MM.1S (cell line): ENCODE measurements around the gene ODC1.

Experiments used
- DNase-seq: peaks from one replicate; pipeline ENCODE4 v3.0.0-alpha.2; 2015
- H2AFZ ChIP-seq: fragments of 300-600 bp; sonication (generic); 2 replicates; pipeline ENCODE4 v1.6.0; 2016; ENCODE audit warnings: antibody characterized with exemption, low read length
- H3F3A ChIP-seq: fragments of 300-600 bp; sonication (generic); 2 replicates; pipeline ENCODE4 v1.6.1; 2016; ENCODE audit warnings: mild to moderate bottlenecking, antibody characterized with exemption, low read length, moderate library complexity, mixed read lengths; ENCODE audit not compliant: insufficient read depth
- H3K27ac ChIP-seq: fragments of 300-600 bp; sonication (generic); 2 replicates; pipeline ENCODE4 v1.5.1; 2016; ENCODE audit warnings: mild to moderate bottlenecking, low read length
- H3K27me3 ChIP-seq: fragments of 300-600 bp; sonication (generic); replicated peaks from 2 replicates; pipeline ENCODE4 v1.6.0; 2016; ENCODE audit warnings: low read length; ENCODE audit not compliant: insufficient read depth
- H3K36me3 ChIP-seq: fragments of 300-600 bp; sonication (generic); replicated peaks from 2 replicates; pipeline ENCODE4 v1.6.1; 2016; ENCODE audit warnings: mild to moderate bottlenecking, low read length, mixed read lengths; ENCODE audit not compliant: insufficient read depth
- H3K4me1 ChIP-seq: fragments of 300-600 bp; sonication (generic); 2 replicates; pipeline ENCODE4 v1.6.1; 2016; ENCODE audit warnings: low read length, mixed read lengths
- H3K4me2 ChIP-seq: fragments of 300-600 bp; sonication (generic); 2 replicates; pipeline ENCODE4 v1.6.0; 2016; ENCODE audit warnings: low read depth, low read length
- H3K4me3 ChIP-seq: fragments of 300-600 bp; sonication (generic); 2 replicates; pipeline ENCODE4 v1.5.1; 2016; ENCODE audit warnings: low read length, mixed read lengths
- H3K79me2 ChIP-seq: fragments of 300-600 bp; sonication (generic); 2 replicates; pipeline ENCODE4 v1.6.1; 2016; ENCODE audit warnings: mixed run types, low read length, mixed read lengths
- H3K9ac ChIP-seq: fragments of 300-600 bp; sonication (generic); 2 replicates; pipeline ENCODE4 v1.6.1; 2016; ENCODE audit warnings: low read length, mixed read lengths
- H3K9me2 ChIP-seq: fragments of 300-600 bp; sonication (generic); replicated peaks from 2 replicates; pipeline ENCODE4 v1.6.1; 2016; ENCODE audit warnings: mild to moderate bottlenecking, low read length, mixed read lengths; ENCODE audit not compliant: insufficient read depth
- H3K9me3 ChIP-seq: fragments of 300-600 bp; sonication (generic); replicated peaks from 2 replicates; pipeline ENCODE4 v1.6.1; 2016; ENCODE audit warnings: mild to moderate bottlenecking, low read length, mixed read lengths; ENCODE audit not compliant: insufficient read depth
- H4K20me1 ChIP-seq: fragments of 300-600 bp; sonication (generic); 2 replicates; pipeline ENCODE4 v1.6.1; 2016; ENCODE audit warnings: mild to moderate bottlenecking, low read length, moderate library complexity, mixed read lengths; ENCODE audit not compliant: insufficient read depth
- EZH2 ChIP-seq: fragments of 300-600 bp; sonication (generic); optimal IDR thresholded peaks from 2 replicates; pipeline ENCODE3; 2017; ENCODE audit warnings: low read depth, mild to moderate bottlenecking, antibody characterized with exemption, low read length, mixed read lengths
- EZH2phosphoT487 ChIP-seq: fragments of 300-600 bp; sonication (generic); IDR thresholded peaks from 2 replicates; pipeline ENCODE4 v1.6.1; 2018; ENCODE audit warnings: antibody characterized with exemption, low read length
- TF ChIP-seq, protein P1 (sequence below): fragments of 300-600 bp; sonication (generic); IDR thresholded peaks from 2 replicates; pipeline ENCODE4 v1.5.1; 2016; ENCODE audit warnings: antibody characterized with exemption, low read length, mixed read lengths

The ODC1 gene

GRCh38 chr2:10467401-10467800 is 19.3 kb upstream of the ODC1 start:
- Histone ChIP-seq H3K9me2 (no peaks in the 10 kb centered on the region), H3K4me1 (no peaks in the 10 kb centered on the region), H3K27ac (no peak overlapping the region), H3K79me2 (no peaks in the 10 kb centered on the region), H3K4me2 (no peak overlapping the region), H3K36me3 (no peaks in the 10 kb centered on the region), H3K9ac (no peak overlapping the region), H3K27me3 (no peaks in the 10 kb centered on the region), H2AFZ (no peak overlapping the region), H4K20me1 (no peaks in the 10 kb centered on the region), H3K4me3 (no peak overlapping the region), H3K9me3 (no peaks in the 10 kb centered on the region), H3F3A (no peaks in the 10 kb centered on the region)
- DNase-seq, result no peak
- TF ChIP-seq, protein P1, sequence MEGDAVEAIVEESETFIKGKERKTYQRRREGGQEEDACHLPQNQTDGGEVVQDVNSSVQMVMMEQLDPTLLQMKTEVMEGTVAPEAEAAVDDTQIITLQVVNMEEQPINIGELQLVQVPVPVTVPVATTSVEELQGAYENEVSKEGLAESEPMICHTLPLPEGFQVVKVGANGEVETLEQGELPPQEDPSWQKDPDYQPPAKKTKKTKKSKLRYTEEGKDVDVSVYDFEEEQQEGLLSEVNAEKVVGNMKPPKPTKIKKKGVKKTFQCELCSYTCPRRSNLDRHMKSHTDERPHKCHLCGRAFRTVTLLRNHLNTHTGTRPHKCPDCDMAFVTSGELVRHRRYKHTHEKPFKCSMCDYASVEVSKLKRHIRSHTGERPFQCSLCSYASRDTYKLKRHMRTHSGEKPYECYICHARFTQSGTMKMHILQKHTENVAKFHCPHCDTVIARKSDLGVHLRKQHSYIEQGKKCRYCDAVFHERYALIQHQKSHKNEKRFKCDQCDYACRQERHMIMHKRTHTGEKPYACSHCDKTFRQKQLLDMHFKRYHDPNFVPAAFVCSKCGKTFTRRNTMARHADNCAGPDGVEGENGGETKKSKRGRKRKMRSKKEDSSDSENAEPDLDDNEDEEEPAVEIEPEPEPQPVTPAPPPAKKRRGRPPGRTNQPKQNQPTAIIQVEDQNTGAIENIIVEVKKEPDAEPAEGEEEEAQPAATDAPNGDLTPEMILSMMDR, result no peak
- TF ChIP-seq EZH2phosphoT487 (no peak), EZH2 (no peak)

GRCh38 chr2:10466801-10467200 is 18.7 kb upstream of the ODC1 start:
- Histone ChIP-seq H2AFZ (no peak overlapping the region), H4K20me1 (no peaks in the 10 kb centered on the region), H3K4me3 (no peak overlapping the region), H3K9ac (no peak overlapping the region), H3F3A (no peaks in the 10 kb centered on the region), H3K4me2 (no peak overlapping the region), H3K4me1 (no peaks in the 10 kb centered on the region), H3K27ac (no peak overlapping the region), H3K27me3 (no peaks in the 10 kb centered on the region), H3K9me3 (no peaks in the 10 kb centered on the region), H3K9me2 (no peaks in the 10 kb centered on the region), H3K79me2 (no peaks in the 10 kb centered on the region), H3K36me3 (no peaks in the 10 kb centered on the region)
- no peak for DNase-seq
- TF ChIP-seq EZH2phosphoT487 (no peak), EZH2 (no peak)
- TF ChIP-seq, protein P1, result no peak

- Histone ChIP-seq H3K27ac (no peak overlapping the region), H2AFZ (no peak overlapping the region), H3K4me2 (no peak overlapping the region), H3K4me3 (no peak overlapping the region), H3K4me1 (no peaks in the 10 kb centered on the region), H3K9me3 (no peaks in the 10 kb centered on the region), H4K20me1 (no peaks in the 10 kb centered on the region), H3K79me2 (no peaks in the 10 kb centered on the region), H3K9me2 (no peaks in the 10 kb centered on the region), H3F3A (no peaks in the 10 kb centered on the region), H3K9ac (no peak overlapping the region), H3K36me3 (no peaks in the 10 kb centered on the region), H3K27me3 (no peaks in the 10 kb centered on the region)
- DNase-seq, result no peak
- TF ChIP-seq, protein P1, result no peak
- TF ChIP-seq EZH2 (no peak), EZH2phosphoT487 (no peak)
Observed at GRCh38 chr2:10465910-10466309, 17.8 kb upstream of the ODC1 start.
